Suprapubic skin (tissue), 4 donors: Measurements from ENCODE around the gene MARK4. TPM values are rescaled to one million over a fixed set of nuclear protein-coding genes. Genes with fewer than 3 reads are reported as not detected.

Experiments used
- DNase-seq, 2 donors: peaks; one replicate each; pipeline ENCODE4 v3.0.0-alpha.2; 2019; ENCODE audit warnings: low spot score in 2 of 2
- H3K27ac ChIP-seq: fragments of 200-600 bp; sonication (generic); one replicate; pipeline ENCODE4 v1.5.1; 2019
- H3K27me3 ChIP-seq: fragments of 200-600 bp; sonication (generic); one replicate; pipeline ENCODE4 v1.5.1; 2019
- H3K36me3 ChIP-seq: fragments of 200-600 bp; sonication (generic); one replicate; pipeline ENCODE4 v1.5.1; 2019
- H3K4me1 ChIP-seq: fragments of 200-600 bp; sonication (generic); one replicate; pipeline ENCODE4 v1.5.1; 2019
- H3K4me3 ChIP-seq: fragments of 200-600 bp; sonication (generic); one replicate; pipeline ENCODE4 v1.5.1; 2019; ENCODE audit warnings: mild to moderate bottlenecking
- H3K9me3 ChIP-seq: fragments of 200-600 bp; sonication (generic); one replicate; pipeline ENCODE4 v1.5.1; 2019
- CTCF ChIP-seq, 2 donors: fragments of 200-600 bp in 1 of 2; fragments of 450-650 bp in 1 of 2; sonication (generic) in 1 of 2; IDR thresholded peaks; one replicate each; pipeline ENCODE4 v1.5.1; 2016 to 2019; ENCODE audit warnings: antibody characterized with exemption in 2 of 2, mild to moderate bottlenecking in 1 of 2, moderate library complexity in 1 of 2
- EP300 ChIP-seq: sonication (generic); formaldehyde crosslinking; IDR thresholded peaks from one replicate; pipeline ENCODE4 v1.6.1; 2017; ENCODE audit warnings: antibody characterized with exemption
- POLR2A ChIP-seq, 2 donors: fragments of 450-650 bp; IDR thresholded peaks; one replicate each; pipeline ENCODE4 v1.6.1; 2017; ENCODE audit warnings: antibody characterized with exemption in 2 of 2, mild to moderate bottlenecking in 2 of 2, moderate library complexity in 2 of 2
- POLR2AphosphoS5 ChIP-seq, 3 donors: sonication (generic); formaldehyde crosslinking; IDR thresholded peaks; one replicate each; pipeline ENCODE4 v1.6.1; 2017; ENCODE audit warnings: antibody characterized with exemption in 3 of 3
- WGBS: methylation state at CpG from one replicate; pipeline ENCODE4 v1.1.5; 2018; 5-methylcytosine and 5-hydroxymethylcytosine counted together
- total RNA-seq, 4 donors: library from RNA; depleted of rRNA; stranded (reverse); fragments of >200 nt; gene quantifications; one replicate each; pipeline ENCODE4 v1.1.0, GENCODE V29; 2016

MARK4 gene
- total RNA-seq, 4 donors from 2014 or later, result 37.4 to 56.2 (median 49.0) TPM

GRCh38 chr19:45302416-45302815 is 51.3 kb downstream of the MARK4 start:
- WGBS, result 92% methylated on average over 18 of the region's 27 CpGs
- Histone ChIP-seq H3K4me1 (peaks cover 17% of the 10 kb centered on the region), H3K27me3 (no peaks in the 10 kb centered on the region)

GRCh38 chr19:45303269-45304060 is 52.4 kb downstream of the MARK4 start:
- WGBS, result 96% methylated on average over 12 of the region's 12 CpGs
- Histone ChIP-seq H3K9me3 (no peaks in the 10 kb centered on the region), H3K27me3 (no peaks in the 10 kb centered on the region), H3K4me1 (peaks cover 17% of the 10 kb centered on the region), H3K4me3 (no peak overlapping the region), H3K36me3 (peaks cover 27% of the 10 kb centered on the region), H3K27ac (no peak overlapping the region)
- TF ChIP-seq EP300 (no peak), POLR2AphosphoS5 (IDR thresholded peaks at IDR 0.05) (no peak), CTCF (IDR thresholded peaks at IDR 0.05) (no peak), POLR2A (IDR thresholded peaks at IDR 0.05) (no peak)
- DNase-seq, result no peak

More at GRCh38 chr19:45302416-45302815, 51.3 kb downstream of the MARK4 start:
- Histone ChIP-seq H3K4me3 (no peak overlapping the region), H3K9me3 (no peaks in the 10 kb centered on the region), H3K27ac (no peak overlapping the region), H3K36me3 (peaks cover 37% of the 10 kb centered on the region)
- DNase-seq, result no peak
- no peak for TF ChIP-seq POLR2AphosphoS5 (IDR thresholded peaks at IDR 0.05)
- TF ChIP-seq EP300, result no peak
- TF ChIP-seq POLR2A (IDR thresholded peaks at IDR 0.05), result no peak
- no peak for TF ChIP-seq CTCF (IDR thresholded peaks at IDR 0.05)

- H3K27ac ChIP-seq, result no peak overlapping the region
- H3K9me3 ChIP-seq, result no peaks in the 10 kb centered on the region
- DNase-seq, result no peak
- H3K36me3 ChIP-seq, result peaks cover 21% of the 10 kb centered on the region
- peaks cover 17% of the 10 kb centered on the region for H3K4me1 ChIP-seq
- H3K4me3 ChIP-seq, result no peak overlapping the region
- H3K27me3 ChIP-seq, result no peaks in the 10 kb centered on the region
- no peak for TF ChIP-seq EP300
- TF ChIP-seq POLR2AphosphoS5 (IDR thresholded peaks at IDR 0.05), result no peak
- TF ChIP-seq POLR2A (IDR thresholded peaks at IDR 0.05), result no peak
- WGBS, result 70% methylated on average over 3 of the region's 4 CpGs
These were observed 53.3 kb downstream of the MARK4 start for GRCh38 chr19:45304141-45304926.

- no peak for TF ChIP-seq POLR2A (IDR thresholded peaks at IDR 0.05)
- TF ChIP-seq POLR2AphosphoS5 (IDR thresholded peaks at IDR 0.05), result no peak
- TF ChIP-seq CTCF (IDR thresholded peaks at IDR 0.05), result no peak
- no peak for TF ChIP-seq EP300
- WGBS, result 61% methylated on average over 4 of the region's 4 CpGs
These were observed 53.9 kb downstream of the MARK4 start for GRCh38 chr19:45305007-45305406.

DNA sequence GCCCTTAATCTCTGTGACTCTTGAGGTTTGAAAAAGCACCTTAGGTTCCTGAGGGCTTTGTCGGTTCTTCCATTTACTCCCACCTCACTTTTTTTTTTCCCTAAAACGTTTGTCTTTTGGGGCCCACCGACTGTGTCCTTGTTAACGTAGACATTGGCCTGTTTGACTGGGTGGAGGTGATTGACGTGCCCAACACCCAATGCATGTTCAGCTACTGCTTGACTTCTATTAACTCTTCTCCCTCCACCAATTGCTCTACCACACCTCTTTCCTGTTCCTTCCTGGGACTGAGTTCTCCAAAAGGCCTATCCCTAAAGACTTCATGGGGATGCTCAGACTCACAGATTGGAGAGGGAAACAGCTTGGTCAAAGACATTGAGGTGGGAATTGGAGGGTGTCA is 54.4 kb downstream of the MARK4 start:
- 30% methylated on average over 5 of the region's 5 CpGs for WGBS
- peaks cover 14% of the 10 kb centered on the region for H3K36me3 ChIP-seq
- TF ChIP-seq POLR2AphosphoS5 (IDR thresholded peaks at IDR 0.05) (no peak), EP300 (no peak), POLR2A (IDR thresholded peaks at IDR 0.05) (no peak), CTCF (IDR thresholded peaks at IDR 0.05) (no peak)
- DNase-seq, result no peak
- H3K9me3 ChIP-seq, result no peaks in the 10 kb centered on the region
- H3K27ac ChIP-seq, result no peak overlapping the region
- H3K4me1 ChIP-seq, result peaks cover 17% of the 10 kb centered on the region
- no peak overlapping the region for H3K4me3 ChIP-seq
- no peaks in the 10 kb centered on the region for H3K27me3 ChIP-seq

More at GRCh38 chr19:45305007-45305406, 53.9 kb downstream of the MARK4 start:
- Histone ChIP-seq H3K4me1 (peaks cover 17% of the 10 kb centered on the region), H3K27ac (no peak overlapping the region), H3K36me3 (peaks cover 14% of the 10 kb centered on the region), H3K4me3 (no peak overlapping the region), H3K27me3 (no peaks in the 10 kb centered on the region), H3K9me3 (no peaks in the 10 kb centered on the region)
- DNase-seq, result no peak
